Heart left ventricle (tissue), 13 donors: ENCODE measurements around the gene XYLT1.

ENCODE experiments used
- CTCF ChIP-seq, 12 donors: fragments of 200-600 bp; sonication (generic) in 4 of 12; IDR thresholded peaks; one replicate each; pipeline versions ENCODE4 v1.5.0 to v1.8.0; 2018 to 2022; ENCODE audit warnings: antibody characterized with exemption in 12 of 12, mild to moderate bottlenecking in 5 of 12
- POLR2A ChIP-seq, 2 donors: fragments of 450-650 bp; IDR thresholded peaks; one replicate each; pipeline ENCODE4 v1.6.1; 2017; ENCODE audit warnings: antibody characterized with exemption in 2 of 2, mild to moderate bottlenecking in 2 of 2, moderate library complexity in 2 of 2
- donor health status: ischemic (EF 13 %, LVEDD 7.1; RV severe dilation, severe dysfunction).
- donor health status: DM: no; HTN: yes; CAD: no.
- donor health status: DM: no; HTN: no; CAD: no.
- donor health status: ischemic (EF 25% LVEDD 6.9; RV normal size, moderate dysfunction).
- donor health status: ischemic (EF 25% LVEDD 5.7; RV mildly dilated, moderate dysfunction).
- donor health status: ischemic (EF 35%, LVEDD 5.7; RV mildly dilated, moderate dysfunction).
- donor health status: nonischemic (EF 11% LVEDD 7.7; RV severe dilation, severe dysfunction).
- donor health status: DM: yes; HTN: yes; CAD: no.
- donor health status: PGD.
- donor health status: ischemic (EF 29% LVEDD 5.4; RV normal size, mild dysfunction).
- donor health status: nonischemic (EF 23%, LVEDD 6.1; RV moderate dilation, normal function).

GRCh38 chr16:17273142-17273561, 197.6 kb downstream of the XYLT1 start:
- TF ChIP-seq CTCF (IDR thresholded peaks at IDR 0.05) (no peak), POLR2A (IDR thresholded peaks at IDR 0.05) (no peak)
